GM19238 (cell line): Measurements from ENCODE around the gene RNF8.

Experiments
- DNase-seq: peaks from one replicate; pipeline ENCODE4 v3.0.0; 2011; ENCODE audit warnings: low spot score; ENCODE audit not compliant: insufficient read length

RNF8 gene

GRCh38 chr6:37357288-37357687, 3.5 kb downstream of the RNF8 start:
- no peak for DNase-seq

- DNase-seq: no peak
Observed at GRCh38 chr6:37357860-37358259, 4.1 kb downstream of the RNF8 start.

- DNase-seq: no peak
Observed at GRCh38 chr6:37359039-37359438, 5.3 kb downstream of the RNF8 start.

GRCh38 chr6:37362101-37362828, 8.5 kb downstream of the RNF8 start:
- DNase-seq: no peak

GRCh38 chr6:37365791-37366190, 12.0 kb downstream of the RNF8 start:
- DNase-seq: no peak

GRCh38 chr6:37366910-37367309, 13.1 kb downstream of the RNF8 start:
- no peak for DNase-seq

GRCh38 chr6:37368961-37369320, 15.2 kb downstream of the RNF8 start:
- DNase-seq: no peak

- DNase-seq: no peak
Observed at GRCh38 chr6:37369321-37370201, 15.8 kb downstream of the RNF8 start.

- DNase-seq: no peak
Observed at GRCh38 chr6:37371154-37372083, 17.6 kb downstream of the RNF8 start.

GRCh38 chr6:37372116-37372515, 18.3 kb downstream of the RNF8 start:
- DNase-seq: no peak

- no peak for DNase-seq
Observed at GRCh38 chr6:37373822-37374471, 20.2 kb downstream of the RNF8 start.

GRCh38 chr6:37375376-37375775, 21.6 kb downstream of the RNF8 start:
- DNase-seq: no peak

GRCh38 chr6:37376078-37376743, 22.4 kb downstream of the RNF8 start:
- no peak for DNase-seq

GRCh38 chr6:37381579-37381978, 27.8 kb downstream of the RNF8 start:
- peak; percentile 36 for DNase-seq

GRCh38 chr6:37382994-37383765, 29.4 kb downstream of the RNF8 start:
- no peak for DNase-seq

GRCh38 chr6:37388578-37388977, 34.8 kb downstream of the RNF8 start:
- DNase-seq: no peak

- DNase-seq: no peak
Observed at GRCh38 chr6:37389857-37390256, 36.1 kb downstream of the RNF8 start.

- DNase-seq: no peak
Observed at GRCh38 chr6:37391120-37391519, 37.3 kb downstream of the RNF8 start.

GRCh38 chr6:37392821-37393220, 39.0 kb downstream of the RNF8 start:
- no peak for DNase-seq
